Measurements from ENCODE around the gene GAK.

GRCh38 chr4:839675-840443 lies 92.3 kb downstream of the GAK start:
- no peak for TF ChIP-seq CTCF (IDR thresholded peaks at IDR 0.05; ENCODE audit: poor library complexity, severe bottlenecking)
- no peak for TF ChIP-seq RAD21 (conservative IDR thresholded peaks at IDR 0.05)
- TF ChIP-seq POLR2AphosphoS5 (IDR thresholded peaks at IDR 0.05), result no peak
- no peak for TF ChIP-seq EP300 (conservative IDR thresholded peaks at IDR 0.05; ENCODE audit: poor library complexity, severe bottlenecking)
- TF ChIP-seq TAF1 (IDR thresholded peaks at IDR 0.05; ENCODE audit: low read depth), result no peak
- TF ChIP-seq EZH2 (IDR thresholded peaks at IDR 0.05; ENCODE audit: borderline replicate concordance, insufficient read depth, low read length, poor library complexity, severe bottlenecking), result no peak
- no peak for TF ChIP-seq REST (IDR thresholded peaks at IDR 0.05; ENCODE audit: borderline replicate concordance)
- TF ChIP-seq MXI1 (conservative IDR thresholded peaks at IDR 0.05; ENCODE audit: poor library complexity, severe bottlenecking), result no peak
